ENCODE data around the gene GALR2.

The GALR2 gene

GRCh38 chr17:76102944-76103273 is 28.3 kb downstream of the GALR2 start:
- no peak for DNase-seq

DNA sequence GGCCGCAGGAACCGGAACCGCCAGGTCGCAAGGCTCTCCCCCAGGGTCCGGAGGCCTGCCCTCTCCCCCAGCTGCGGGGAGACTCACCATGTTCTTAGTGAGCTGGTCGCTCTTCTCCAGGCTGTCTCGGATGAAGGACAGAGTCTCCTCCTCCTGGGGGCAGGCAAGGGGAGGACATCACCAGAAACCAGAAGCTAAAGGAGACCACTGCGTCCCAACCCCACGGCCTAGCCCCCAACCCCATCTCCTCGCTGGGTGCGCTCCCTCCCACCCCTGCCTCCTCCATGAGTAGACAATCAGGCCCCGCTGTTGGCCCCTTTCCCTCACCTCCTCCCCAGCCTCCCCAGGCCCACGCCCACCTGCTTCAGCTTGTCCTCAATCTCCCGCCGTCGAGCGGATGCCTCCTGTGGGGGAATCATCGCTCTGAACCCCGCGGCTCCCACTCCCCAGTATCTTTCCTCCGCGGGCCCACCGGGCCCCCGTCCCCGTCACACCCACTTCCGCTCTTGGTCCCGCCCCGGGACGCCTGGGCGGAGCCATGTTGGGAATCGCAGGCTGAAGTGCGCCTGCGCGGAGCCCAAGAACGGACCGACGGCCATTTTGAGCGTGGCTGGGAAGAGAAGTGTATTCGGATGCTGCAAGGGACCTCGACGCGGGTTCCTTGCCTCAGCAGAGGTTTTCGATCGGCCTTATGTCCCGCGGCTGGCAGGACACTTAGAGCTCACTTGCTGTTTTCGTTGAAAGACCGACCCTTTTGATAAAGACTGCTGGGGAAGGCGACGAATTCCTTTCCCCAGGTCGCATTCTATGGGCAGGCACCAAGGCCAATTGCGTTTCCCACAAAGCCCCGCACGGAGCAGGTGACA is 28.9 kb downstream of the GALR2 start, which contains the start of gene EXOC7:
Gene EXOC7 (minus strand): TSS at position 514 of the 866 bp plus-strand sequence. CDS start 95 bp downstream, at position 419.
- DNase-seq: peak; percentile 75 to 91

DNA sequence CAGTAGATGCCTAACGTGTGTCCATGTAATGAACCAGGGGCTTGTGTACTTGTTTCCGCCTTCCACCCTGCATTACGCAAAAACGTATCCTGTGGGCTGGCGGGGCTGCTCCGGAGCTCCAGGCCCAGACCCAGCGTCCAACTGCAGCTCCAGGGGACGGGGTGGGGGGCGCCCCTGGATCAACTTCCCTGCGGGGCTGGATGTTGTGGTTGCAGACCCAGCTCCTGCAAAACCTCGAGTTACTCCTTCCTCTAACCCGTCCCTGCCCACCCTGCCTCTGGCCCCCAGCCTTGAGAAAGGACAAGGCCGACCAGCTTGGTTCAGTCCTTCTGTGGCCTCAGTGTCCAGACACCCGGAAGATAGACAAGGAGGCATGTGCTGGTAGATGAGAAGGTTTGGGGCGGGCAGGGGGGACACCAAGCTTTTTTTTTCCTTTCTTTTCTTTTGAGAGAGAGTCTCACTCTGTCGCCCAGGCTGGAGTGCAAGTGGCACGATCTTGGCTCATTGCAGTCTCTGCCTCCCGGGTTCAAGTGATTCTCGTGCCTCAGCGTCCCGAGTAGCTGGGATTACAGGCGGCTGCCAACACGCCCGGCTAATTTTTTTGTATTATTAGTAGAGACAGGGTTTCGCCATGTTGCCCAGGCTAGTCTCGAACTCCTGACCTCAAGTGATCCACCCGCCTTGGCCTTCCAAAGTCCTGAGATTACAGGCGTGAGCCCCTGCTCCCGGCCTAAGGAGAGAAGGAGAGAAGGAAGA is 29.7 kb downstream of the GALR2 start:
- DNase-seq: no peak

DNA sequence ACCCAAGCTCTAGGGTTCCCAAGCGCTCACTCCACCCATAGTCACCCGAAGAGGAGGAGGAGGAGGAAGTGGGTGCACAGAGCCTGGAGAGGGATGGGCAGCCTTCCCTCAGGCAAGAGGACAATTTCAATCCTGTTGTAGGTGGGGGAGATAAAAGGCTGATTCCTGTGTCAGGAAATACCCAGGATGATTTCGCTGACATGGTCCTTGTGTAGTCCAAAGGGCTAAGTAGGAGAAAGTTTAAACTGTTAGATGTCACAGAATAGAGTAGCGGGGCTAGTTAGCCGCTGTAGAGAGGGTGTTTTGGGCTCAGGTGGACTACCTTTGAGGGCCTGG is 30.3 kb downstream of the GALR2 start:
- no peak for DNase-seq

GRCh38 chr17:76106703-76107102 is 32.1 kb downstream of the GALR2 start:
- no peak for DNase-seq

- DNase-seq: no peak
Observed at GRCh38 chr17:76107509-76107908, 32.9 kb downstream of the GALR2 start.

DNA sequence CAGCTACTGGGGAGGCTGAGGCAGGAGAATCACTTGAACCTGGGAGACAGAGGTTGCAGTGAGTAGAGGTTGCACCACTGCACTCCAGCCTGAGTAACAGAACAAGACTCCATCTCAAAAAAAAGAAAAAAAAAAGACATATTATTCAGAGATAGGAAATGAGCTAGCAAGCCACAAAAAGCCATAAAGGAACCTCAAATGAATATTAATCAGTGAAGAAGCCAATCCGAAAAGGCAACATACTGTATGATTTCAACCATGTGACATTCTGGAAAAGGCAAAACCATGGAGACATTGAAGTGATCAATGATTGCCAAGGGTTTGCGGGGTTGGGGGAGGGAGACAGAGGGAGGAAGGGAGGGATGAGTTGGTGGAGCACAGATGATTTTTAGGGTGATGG is 37.4 kb downstream of the GALR2 start:
- DNase-seq: no peak

GRCh38 chr17:76115138-76115754 is 40.7 kb downstream of the GALR2 start:
- no peak for DNase-seq

DNA sequence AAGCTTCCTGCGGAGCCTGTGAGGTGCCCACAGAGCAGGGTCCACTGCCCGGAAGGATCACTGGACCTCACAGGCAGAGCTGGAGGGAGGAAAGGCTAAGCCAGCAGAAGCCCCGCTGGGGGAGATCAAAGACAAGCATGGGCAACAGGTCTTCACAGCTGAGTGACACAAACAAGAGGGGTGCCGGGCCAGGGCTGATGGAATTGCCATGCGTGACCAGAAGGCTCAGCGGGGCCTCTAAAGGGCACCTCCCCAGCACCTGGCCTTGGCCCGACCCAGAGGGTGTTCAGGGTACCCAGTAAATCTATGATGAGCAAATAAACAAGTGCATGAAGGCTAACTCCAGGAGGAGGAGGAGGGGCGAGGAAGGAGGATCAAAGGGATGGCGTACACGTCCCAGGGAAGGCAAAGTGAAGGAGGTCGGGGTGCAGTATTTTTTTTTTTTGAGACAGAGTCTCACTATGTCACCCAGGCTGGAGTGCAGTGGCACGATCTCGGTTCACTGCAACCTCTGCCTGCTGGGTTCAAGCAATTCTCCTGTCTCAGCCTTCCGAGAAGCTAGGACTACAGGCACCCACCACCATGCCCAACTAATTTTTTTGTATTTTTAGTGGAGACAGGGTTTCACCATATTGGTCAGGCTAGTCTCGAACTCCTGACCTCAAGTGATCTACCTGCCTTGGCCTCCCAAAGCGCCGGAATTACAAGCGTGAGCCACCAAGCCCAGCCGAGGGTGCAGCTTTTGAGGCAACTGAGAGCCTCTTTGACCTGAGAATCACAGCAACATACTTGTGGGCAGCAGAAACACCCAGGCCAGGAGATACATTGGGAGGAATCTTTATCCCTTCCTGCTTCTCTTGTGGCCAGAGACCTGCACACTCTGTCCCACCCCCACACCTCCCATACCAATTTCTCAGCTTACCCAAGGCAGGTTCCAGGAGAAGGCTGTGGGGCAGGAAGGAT is 45.1 kb downstream of the GALR2 start:
- no peak for DNase-seq

DNA sequence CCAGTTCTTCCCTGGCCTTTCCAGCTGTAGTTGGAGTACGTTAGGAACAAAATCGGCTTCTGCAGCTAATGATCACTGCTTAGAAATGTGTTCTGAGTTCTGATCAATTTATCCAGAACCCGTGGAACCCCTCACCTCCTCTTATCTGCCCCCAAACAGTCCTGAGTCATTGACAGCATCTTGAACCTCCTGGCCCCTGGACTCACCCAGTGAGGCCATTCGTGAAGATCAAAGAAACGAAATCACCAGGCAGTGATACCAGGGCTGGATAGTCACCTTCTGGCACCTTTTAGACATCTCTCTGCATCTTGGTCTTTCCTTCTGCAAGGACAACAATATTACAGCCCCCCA is 46.1 kb downstream of the GALR2 start:
- no peak for DNase-seq

DNA sequence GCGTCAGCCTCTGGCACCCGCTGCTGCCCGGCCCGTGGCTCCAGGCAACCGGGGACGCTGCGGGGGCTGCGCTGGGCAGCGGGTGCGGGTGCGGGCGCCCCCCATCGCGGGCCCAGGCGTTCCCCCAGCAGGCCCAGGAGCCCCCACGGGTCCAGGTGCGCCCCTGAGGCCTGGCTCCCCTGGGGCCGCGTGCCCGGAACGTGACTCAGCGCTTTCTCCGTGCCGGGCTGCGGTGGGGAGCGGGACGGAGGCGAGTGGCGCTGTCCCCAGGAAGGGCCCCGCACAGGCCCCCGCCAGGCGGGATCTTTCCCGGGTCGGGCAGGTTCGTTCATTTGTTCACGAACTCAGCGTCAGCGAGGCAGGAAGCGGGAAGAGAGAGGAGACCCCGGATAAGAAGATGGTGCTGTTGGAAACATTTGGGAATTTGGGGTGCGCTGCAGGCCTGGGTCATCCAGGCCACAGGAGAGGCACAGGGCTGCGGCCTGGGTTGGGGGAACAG is 47.4 kb downstream of the GALR2 start:
- DNase-seq: no peak

GRCh38 chr17:76122431-76123190 is 48.0 kb downstream of the GALR2 start:
- DNase-seq: no peak

- DNase-seq: no peak
Observed at GRCh38 chr17:76123191-76123499, 48.6 kb downstream of the GALR2 start.

GRCh38 chr17:76123749-76124581 is 49.4 kb downstream of the GALR2 start:
- no peak for DNase-seq

DNA sequence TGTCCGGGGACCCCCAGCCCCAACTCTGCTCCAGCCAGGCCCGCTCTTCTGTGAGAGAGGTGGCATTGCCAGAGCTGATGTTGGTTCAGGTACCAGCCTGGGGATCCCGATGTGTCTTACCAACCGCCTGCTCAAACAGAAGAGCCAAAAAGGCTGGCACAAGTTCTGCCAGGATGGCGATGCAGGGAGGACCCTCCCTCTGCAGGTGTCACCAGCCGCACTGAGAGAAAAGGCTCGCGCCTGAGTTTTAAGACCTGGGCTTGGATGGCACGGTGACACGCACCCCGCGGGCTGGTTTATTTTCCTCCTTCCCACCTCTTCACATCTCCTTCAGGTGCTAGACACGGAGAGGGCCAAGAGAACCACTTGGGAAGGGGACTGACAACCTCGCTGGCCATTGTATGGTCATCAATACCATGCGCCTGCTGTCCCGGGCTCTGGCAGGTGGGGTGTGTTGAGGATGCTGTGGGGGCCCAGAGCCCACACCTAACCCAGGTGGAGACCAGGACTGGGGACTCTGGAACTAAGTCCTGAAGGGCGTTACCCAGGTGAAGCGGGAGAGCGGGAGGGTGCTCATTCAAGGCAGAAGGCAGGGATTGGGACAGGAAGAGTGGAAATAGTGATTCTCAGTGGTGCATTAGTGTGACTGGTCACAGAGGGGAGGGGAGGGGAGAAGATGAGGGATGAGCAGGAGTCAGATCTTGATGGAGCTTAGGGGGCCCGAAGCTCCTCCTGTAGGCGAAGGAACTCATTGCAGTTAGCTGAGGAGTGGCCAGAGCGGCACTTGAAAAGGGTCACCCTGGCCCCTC is 50.2 kb downstream of the GALR2 start:
- DNase-seq: no peak

DNA sequence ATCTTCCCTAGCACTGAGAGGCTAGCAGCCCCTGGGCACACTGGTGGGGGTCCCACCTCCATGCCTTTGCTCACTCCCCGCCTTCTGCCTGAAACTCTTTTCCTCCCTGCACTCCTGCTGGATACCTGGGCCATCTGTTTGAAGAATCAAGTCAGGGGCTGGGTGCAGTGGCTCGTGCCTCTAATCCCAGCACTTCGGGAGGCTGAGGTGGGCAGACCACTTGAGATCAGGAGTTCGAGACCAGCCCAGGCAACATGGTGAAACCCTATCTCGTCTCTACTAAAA is 50.8 kb downstream of the GALR2 start:
- DNase-seq: no peak

DNA sequence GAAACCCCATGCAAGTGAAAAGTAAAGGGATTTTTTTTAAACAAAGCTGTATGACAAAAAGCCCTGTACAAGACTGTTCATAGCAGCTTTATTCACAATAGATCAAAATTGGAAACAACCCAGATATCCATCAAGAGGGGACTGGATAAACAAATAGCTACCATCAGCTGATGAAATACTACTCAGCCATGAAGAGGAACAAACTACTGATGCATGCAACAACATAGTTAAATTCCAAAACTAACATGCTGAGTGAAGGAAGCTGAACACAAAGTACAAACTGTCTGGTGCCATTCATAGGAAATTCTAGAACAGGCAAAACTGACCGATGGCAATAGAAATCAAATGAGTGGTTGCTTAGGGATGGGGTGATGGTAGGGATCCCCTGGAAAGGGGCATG is 51.3 kb downstream of the GALR2 start:
- no peak for DNase-seq
